ENCODE results near the gene KLHL10.
"Not testable (repeated sequence)": the region's sequence is repeated elsewhere in the genome, so short reads cannot be mapped to it uniquely, and the experiment has no call there.

KLHL10 gene

DNA sequence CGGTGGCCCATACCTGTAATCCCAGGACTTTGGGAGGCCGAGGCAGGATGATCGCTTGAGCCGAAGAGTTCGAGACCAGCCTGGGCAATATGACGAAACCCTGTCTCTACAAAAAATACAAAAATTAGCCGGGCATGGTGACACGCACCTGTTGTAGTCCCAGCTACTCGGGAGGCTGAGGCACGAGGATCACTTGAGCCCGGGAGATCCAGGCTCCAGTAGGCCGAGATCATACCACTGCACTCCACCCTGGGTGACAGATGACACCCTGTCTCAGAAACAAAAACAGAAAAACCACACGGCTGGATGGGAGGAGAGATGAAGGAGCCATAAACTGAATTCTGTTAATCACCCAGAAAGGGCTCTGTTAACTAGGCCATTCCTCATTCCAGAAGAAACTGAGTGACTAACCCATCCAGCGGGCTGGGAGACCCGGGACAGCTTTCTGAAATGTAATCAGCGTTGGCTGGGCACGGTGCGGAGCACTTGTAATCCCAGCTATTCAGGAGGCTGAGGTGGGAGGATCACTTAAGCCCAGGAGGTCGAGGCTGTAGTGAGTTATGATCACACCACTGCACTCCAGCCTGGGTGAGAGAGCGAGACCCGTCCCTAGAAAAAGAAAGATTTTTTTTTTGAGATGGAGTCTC is 952 bp upstream of the KLHL10 start:
- H3K4me3 ChIP-seq (ENCODE audit: low read depth in 1 of 2, low read length in 1 of 2), result peak overlapping the region; percentile 1 to 60
- peaks cover 78% of the 10 kb centered on the region for H3K27me3 ChIP-seq
- TF ChIP-seq, protein P1, sequence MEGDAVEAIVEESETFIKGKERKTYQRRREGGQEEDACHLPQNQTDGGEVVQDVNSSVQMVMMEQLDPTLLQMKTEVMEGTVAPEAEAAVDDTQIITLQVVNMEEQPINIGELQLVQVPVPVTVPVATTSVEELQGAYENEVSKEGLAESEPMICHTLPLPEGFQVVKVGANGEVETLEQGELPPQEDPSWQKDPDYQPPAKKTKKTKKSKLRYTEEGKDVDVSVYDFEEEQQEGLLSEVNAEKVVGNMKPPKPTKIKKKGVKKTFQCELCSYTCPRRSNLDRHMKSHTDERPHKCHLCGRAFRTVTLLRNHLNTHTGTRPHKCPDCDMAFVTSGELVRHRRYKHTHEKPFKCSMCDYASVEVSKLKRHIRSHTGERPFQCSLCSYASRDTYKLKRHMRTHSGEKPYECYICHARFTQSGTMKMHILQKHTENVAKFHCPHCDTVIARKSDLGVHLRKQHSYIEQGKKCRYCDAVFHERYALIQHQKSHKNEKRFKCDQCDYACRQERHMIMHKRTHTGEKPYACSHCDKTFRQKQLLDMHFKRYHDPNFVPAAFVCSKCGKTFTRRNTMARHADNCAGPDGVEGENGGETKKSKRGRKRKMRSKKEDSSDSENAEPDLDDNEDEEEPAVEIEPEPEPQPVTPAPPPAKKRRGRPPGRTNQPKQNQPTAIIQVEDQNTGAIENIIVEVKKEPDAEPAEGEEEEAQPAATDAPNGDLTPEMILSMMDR (IDR thresholded peaks at IDR 0.05), result no peak
- H3K4me1 ChIP-seq (ENCODE audit: control insufficient read depth in 1 of 2, insufficient read depth in 1 of 2, low read depth in 1 of 2, low read length in 1 of 2), result peaks cover 3 to 12% of the 10 kb centered on the region in 2 experiments
- H3K36me3 ChIP-seq, result no peaks in the 10 kb centered on the region
- no peak overlapping the region for H3K27ac ChIP-seq
- no peaks in the 10 kb centered on the region for H3K9me3 ChIP-seq

DNA sequence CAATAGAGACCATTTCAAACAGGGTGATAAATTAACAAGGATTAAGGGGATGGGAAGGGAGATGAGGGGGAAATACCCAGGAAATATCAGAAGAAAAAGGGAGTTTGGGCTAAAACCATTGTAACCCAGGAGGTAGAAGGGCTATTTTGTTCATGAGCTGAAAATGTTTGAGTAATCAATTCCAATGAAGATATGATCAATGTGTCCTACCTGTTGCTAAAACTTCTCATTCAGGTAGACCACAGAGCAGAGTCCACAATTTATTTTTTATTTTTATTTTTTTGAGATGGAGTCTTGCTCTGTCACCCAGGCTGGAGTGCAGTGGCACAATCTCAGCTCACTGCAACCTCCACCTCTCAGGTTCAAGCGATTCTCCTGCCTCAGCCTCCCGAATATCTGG is 1.8 kb downstream of the KLHL10 start:
- Histone ChIP-seq H3K4me1 (ENCODE audit: control insufficient read depth in 1 of 2, insufficient read depth in 1 of 2, low read depth in 1 of 2, low read length in 1 of 2) (peaks cover 3 to 12% of the 10 kb centered on the region in 2 experiments), H3K27me3 (peaks cover 70% of the 10 kb centered on the region)
- H3K36me3 ChIP-seq; H3K4me3 ChIP-seq (ENCODE audit: low read depth in 1 of 2, low read length in 1 of 2); H3K27ac ChIP-seq; H3K9me3 ChIP-seq: not testable (repeated sequence)

DNA sequence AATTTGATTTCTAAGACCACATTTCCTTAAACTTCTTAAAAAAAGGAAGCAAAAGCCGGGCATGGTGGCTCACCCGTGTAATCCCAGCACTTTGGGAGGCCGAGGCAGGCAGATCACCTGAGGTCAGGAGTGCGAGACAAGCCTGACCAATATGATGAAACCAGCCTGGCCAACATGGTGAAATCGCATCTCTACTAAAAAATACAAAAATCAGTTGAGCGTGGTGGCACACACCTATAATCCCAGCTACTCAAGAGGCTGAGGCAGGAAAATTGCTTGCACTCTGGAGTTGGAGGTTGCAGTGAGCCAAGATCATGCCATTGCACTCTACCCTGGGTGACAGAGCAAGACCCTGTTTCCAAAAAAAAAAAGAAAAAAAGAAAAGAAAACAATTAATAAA is 3.2 kb downstream of the KLHL10 start:
- not testable (repeated sequence) for H3K36me3 ChIP-seq; H3K4me1 ChIP-seq (ENCODE audit: control insufficient read depth in 1 of 2, insufficient read depth in 1 of 2, low read depth in 1 of 2, low read length in 1 of 2); H3K9me3 ChIP-seq; H3K27ac ChIP-seq; H3K4me3 ChIP-seq (ENCODE audit: low read depth in 1 of 2, low read length in 1 of 2)
- peaks cover 57% of the 10 kb centered on the region for H3K27me3 ChIP-seq

DNA sequence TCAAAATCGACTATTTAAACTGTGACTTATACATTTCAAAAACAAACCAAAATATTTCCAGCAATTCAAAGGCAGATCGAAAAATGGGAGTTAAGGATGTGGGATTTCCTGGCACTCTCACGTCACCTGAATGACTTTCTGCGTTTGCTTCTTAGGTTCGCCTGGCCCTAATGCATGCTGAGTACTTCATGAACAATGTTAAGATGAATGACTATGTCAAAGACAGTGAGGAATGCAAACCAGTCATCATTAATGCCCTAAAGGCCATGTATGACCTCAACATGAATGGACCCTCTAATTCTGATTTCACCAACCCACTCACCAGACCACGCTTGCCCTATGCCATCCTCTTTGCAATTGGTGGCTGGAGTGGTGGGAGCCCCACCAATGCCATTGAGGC is 7.3 kb downstream of the KLHL10 start:
- H3K36me3 ChIP-seq, result peaks cover 5% of the 10 kb centered on the region
- no peaks in the 10 kb centered on the region for H3K9me3 ChIP-seq
- peaks cover 17% of the 10 kb centered on the region for H3K27me3 ChIP-seq
- no peak overlapping the region for H3K27ac ChIP-seq
- H3K4me1 ChIP-seq (ENCODE audit: control insufficient read depth in 1 of 2, insufficient read depth in 1 of 2, low read depth in 1 of 2, low read length in 1 of 2), result no peaks in the 10 kb centered on the region
- no peak overlapping the region for H3K4me3 ChIP-seq (ENCODE audit: low read depth in 1 of 2, low read length in 1 of 2)
- TF ChIP-seq, protein P1 (IDR thresholded peaks at IDR 0.05), result no peak

DNA sequence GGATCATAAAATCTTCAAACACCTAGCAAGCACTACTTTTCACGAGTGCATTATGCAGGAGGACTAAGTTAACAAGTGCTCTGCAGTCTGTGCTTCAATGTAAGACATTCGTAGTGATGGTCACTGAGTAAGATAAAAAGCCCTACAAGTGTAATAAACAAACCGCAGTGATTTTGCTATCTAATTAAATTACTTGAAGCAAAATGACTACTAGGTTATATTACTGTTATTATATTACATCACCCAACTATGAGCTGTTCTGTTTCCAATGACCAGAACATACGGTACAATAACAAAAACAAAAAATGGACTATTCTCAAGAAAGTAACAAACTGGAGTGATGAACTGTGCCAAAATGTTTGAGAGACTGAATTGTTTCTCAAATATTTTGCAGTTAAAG is 11.2 kb downstream of the KLHL10 start:
- TF ChIP-seq, protein P1 (IDR thresholded peaks at IDR 0.05), result no peak
- Histone ChIP-seq H3K36me3 (peaks cover 14% of the 10 kb centered on the region), H3K27ac (no peak overlapping the region), H3K9me3 (no peaks in the 10 kb centered on the region), H3K27me3 (no peaks in the 10 kb centered on the region), H3K4me3 (ENCODE audit: low read depth in 1 of 2, low read length in 1 of 2) (no peak overlapping the region), H3K4me1 (ENCODE audit: control insufficient read depth in 1 of 2, insufficient read depth in 1 of 2, low read depth in 1 of 2, low read length in 1 of 2) (no peaks in the 10 kb centered on the region)

DNA sequence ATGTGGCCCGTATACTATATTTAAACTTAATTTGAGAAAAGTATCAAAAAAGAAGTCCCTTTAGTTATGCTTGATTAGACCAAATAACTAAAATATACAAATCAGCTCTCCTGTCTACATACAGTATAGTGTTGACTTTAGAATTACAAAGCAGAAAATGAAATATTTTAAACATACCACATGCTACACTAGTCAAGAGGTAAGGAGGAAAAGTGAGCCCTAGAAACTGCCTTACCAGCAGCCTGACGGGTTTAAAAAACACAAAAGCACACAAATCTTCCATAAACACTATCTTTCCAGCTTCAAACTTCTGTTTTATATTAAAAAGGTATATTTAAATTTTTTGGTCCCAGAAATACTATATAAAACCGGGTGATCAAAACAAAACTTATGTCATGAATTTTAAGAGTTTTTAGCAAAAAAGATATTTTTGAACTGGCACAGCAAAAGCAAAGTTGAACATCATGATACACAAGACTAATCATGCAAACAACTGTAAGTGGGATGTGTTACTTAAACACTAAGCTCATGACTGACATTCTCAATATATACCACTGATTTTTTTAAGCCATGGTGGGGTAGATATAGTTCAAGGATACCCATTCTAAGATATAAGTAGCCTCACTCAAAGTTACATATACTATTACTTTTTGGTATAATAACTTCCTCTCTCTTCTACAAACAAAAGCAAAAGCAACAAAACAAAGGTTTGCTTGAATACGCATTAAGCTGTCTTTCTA is 11.8 kb downstream of the KLHL10 start:
- peaks cover 21% of the 10 kb centered on the region for H3K36me3 ChIP-seq
- TF ChIP-seq, protein P1 (IDR thresholded peaks at IDR 0.05), result no peak
- no peaks in the 10 kb centered on the region for H3K27me3 ChIP-seq
- H3K9me3 ChIP-seq, result no peaks in the 10 kb centered on the region
- no peak overlapping the region for H3K27ac ChIP-seq
- no peaks in the 10 kb centered on the region for H3K4me1 ChIP-seq (ENCODE audit: control insufficient read depth in 1 of 2, insufficient read depth in 1 of 2, low read depth in 1 of 2, low read length in 1 of 2)
- no peak overlapping the region for H3K4me3 ChIP-seq (ENCODE audit: low read depth in 1 of 2, low read length in 1 of 2)

DNA sequence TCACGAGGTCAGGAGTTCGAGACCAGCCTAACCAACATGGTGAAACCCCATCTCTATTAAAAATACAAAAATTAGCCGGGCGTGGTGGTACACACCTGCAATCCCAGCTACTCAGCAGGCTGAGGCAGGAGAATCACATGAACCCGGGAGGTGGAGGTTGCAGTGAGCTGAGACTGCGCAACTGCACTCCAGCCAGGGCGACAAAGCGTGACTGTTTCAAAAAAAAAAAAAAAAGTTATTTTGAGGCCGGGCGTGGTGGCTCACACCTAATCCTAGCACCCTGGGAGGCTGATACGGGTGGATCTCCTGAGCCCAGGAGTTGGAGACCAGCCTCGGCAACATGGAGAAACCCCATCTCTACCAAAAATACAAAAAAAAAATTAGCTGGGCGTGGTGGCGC is 13.8 kb downstream of the KLHL10 start:
- not testable (repeated sequence) for H3K9me3 ChIP-seq; H3K4me1 ChIP-seq (ENCODE audit: control insufficient read depth in 1 of 2, insufficient read depth in 1 of 2, low read depth in 1 of 2, low read length in 1 of 2); H3K27me3 ChIP-seq; H3K4me3 ChIP-seq (ENCODE audit: low read depth in 1 of 2, low read length in 1 of 2); H3K27ac ChIP-seq
- peaks cover 28% of the 10 kb centered on the region for H3K36me3 ChIP-seq
